IPS-18a (cell line): ENCODE data around the gene MICOS13.
A peak's percentile ranks its signal among the peaks of the same experiment; 100 is the strongest.

Experiments used
- H3K27ac ChIP-seq: one replicate; pipeline ENCODE4 v1.5.1; 2013; ENCODE audit warnings: low read length
- H3K27me3 ChIP-seq: one replicate; pipeline ENCODE4 v1.6.1; 2013; ENCODE audit warnings: mild to moderate bottlenecking, low read length; ENCODE audit not compliant: control insufficient read depth, insufficient read depth
- H3K36me3 ChIP-seq: one replicate; pipeline ENCODE4 v1.6.1; 2013; ENCODE audit warnings: low read depth, low read length; ENCODE audit not compliant: control insufficient read depth
- H3K4me1 ChIP-seq: one replicate; pipeline ENCODE4 v1.6.1; 2013; ENCODE audit warnings: low read depth, low read length; ENCODE audit not compliant: control insufficient read depth
- H3K4me3 ChIP-seq: one replicate; pipeline ENCODE4 v1.5.1; 2013; ENCODE audit warnings: low read length
- H3K9ac ChIP-seq: one replicate; pipeline ENCODE4 v1.6.1; 2013; ENCODE audit warnings: mild to moderate bottlenecking, low read length, moderate library complexity
- H3K9me3 ChIP-seq: one replicate; pipeline ENCODE4 v1.6.1; 2013; ENCODE audit warnings: low read depth, low read length; ENCODE audit not compliant: control insufficient read depth

Gene MICOS13

DNA sequence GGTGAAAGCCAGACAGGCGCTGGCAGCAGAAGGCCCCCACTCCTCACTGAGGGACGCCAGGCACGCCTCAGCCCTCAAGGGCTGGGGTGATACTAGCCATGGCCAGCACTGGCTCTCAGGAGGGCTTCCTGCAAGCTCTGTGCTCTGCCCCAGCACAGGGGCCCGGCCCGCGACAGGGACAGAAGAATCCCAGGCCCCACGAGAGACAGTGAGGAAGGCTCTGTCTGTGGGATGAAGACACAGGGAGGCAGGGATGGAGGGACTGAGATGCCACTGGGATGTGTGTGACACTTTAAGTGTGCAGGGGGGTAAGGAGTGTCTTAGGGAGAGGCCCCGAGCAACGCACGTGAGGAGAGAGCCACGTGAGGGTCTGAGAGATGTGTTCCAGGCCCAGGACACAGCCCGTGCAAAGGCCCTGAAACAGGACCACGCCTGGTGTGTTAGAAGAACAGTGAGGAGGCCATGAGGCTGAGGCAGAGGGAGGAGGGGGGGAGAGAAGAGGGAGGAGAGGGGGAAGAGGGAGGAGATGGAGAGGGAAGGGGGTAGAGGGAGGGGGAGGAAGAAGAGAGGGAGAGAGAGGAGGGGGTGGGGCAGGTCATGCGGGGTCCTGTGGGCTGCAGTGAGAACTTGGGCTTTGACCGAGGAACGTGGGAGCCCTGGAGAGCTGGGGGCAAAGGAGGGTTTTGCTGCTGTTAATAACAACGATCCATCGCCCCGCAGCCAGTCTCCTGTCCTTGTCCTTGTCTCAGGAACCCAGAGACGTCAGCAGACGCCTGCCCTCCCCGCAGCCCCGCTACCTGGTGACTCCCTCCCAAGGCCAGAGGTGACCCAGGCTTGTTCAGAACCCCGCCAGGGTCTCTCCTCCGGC lies 16.9 kb upstream of the MICOS13 start:
- no peaks in the 10 kb centered on the region for H3K27me3 ChIP-seq
- H3K9me3 ChIP-seq: no peaks in the 10 kb centered on the region
- no peaks in the 10 kb centered on the region for H3K4me1 ChIP-seq
- no peak overlapping the region for H3K9ac ChIP-seq
- no peak overlapping the region for H3K4me3 ChIP-seq
- H3K27ac ChIP-seq: no peak overlapping the region
- H3K36me3 ChIP-seq: peaks cover 58% of the 10 kb centered on the region

DNA sequence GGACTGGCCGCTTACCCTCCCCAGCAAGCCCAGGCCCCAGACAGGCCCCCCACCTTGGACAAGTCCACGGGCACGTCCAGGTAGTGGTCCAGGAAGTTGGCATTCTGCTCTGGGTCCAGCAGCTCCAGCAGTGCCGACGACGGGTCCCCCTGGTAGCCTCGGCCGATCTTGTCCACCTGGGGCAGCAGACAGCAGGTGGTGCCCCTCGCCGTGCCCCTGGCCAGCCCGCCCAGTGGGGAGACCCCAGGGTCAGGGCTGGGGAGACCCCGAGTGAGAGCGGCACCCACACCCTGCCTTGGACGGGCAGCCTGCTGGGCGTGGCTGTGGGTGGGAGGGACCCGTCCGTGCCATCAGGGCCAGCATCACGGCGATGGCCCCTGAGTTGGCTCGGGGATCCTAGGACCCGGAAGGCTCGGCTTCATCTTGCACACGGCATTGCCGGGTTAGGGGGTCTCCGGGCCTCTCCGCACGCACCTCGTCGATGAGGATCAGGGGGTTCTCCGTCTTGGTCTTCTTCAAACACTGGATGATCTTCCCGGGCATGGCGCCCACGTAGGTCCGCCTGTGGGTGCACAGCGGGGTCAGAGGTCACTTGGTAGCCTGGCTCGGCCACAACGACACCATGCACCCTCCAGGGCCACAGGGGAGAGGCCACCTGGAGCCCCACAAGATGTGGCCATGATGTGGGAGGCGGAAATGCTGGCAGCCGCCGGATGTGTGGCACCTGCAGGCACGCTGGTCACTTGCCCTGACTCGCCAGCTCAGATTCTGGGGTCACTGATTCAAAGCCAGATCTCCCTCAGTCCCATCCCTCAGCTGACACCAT lies 16.1 kb upstream of the MICOS13 start:
- no peak overlapping the region for H3K9ac ChIP-seq
- H3K9me3 ChIP-seq: no peaks in the 10 kb centered on the region
- H3K36me3 ChIP-seq: peaks cover 65% of the 10 kb centered on the region
- no peak overlapping the region for H3K27ac ChIP-seq
- no peak overlapping the region for H3K4me3 ChIP-seq
- no peaks in the 10 kb centered on the region for H3K27me3 ChIP-seq
- H3K4me1 ChIP-seq: no peaks in the 10 kb centered on the region

DNA sequence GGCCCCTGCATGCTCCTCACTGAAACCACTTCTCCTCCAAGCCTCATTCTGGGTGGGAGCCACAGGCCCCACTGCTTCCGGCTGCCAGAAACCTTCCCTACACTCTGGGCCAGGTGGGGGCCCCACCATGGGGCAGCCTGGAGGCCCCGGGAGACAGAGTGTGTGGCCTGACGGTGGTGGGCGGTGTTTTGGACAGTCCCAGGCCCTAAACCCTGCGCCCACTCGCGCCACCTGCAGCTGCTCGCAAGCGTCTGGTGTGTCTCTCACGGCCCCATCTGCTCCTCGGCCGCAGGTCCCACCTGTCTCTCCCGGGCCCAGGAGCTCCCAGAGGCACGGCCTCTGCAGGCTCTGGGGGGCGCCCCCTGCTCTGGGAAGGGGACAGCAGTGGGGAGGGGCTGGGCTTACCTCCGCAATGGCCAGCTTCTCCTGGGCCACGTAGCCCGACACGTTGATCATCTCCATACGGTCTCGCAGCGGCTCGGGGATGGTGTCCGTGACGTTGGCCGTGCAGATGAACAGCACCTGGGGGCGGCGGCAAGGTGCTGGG lies 15.4 kb upstream of the MICOS13 start:
- no peaks in the 10 kb centered on the region for H3K27me3 ChIP-seq
- no peak overlapping the region for H3K27ac ChIP-seq
- H3K9ac ChIP-seq: no peak overlapping the region
- peaks cover 62% of the 10 kb centered on the region for H3K36me3 ChIP-seq
- no peaks in the 10 kb centered on the region for H3K9me3 ChIP-seq
- H3K4me1 ChIP-seq: no peaks in the 10 kb centered on the region
- no peak overlapping the region for H3K4me3 ChIP-seq

DNA sequence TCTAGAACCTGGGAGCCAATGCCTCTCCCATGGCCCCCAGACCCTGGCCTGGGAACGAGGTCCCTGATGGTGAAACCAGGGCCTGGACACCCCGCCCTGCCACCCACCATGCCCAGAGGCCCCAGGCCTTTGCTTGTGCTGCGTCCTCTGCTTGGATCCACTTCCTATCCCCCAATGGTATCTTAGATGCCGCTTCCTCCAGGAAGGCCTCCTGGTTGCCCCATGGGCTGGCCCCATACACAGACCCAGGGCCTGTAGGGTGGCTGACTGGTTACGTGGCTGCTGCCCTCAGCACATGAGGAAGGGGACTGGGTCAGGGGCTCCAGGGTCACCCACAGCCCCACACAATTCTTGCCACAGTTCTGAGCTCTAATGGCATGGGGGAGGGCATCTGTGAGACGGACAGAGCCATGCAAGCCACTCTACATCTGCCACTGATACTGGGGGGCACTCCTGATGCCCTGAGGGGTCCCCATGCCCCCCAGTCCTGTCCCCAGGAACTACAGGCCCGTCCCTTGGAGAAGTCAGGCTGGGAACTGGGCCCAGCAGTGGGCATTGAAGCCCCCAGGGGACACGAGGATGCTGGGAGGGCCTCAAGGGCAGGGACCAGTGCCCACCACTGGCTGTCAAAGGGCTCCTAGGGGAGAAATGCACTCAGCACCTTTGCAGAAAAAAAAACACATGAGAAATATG lies 14.8 kb upstream of the MICOS13 start:
- Histone ChIP-seq H3K27ac (no peak overlapping the region), H3K4me1 (no peaks in the 10 kb centered on the region), H3K36me3 (peaks cover 60% of the 10 kb centered on the region)

DNA sequence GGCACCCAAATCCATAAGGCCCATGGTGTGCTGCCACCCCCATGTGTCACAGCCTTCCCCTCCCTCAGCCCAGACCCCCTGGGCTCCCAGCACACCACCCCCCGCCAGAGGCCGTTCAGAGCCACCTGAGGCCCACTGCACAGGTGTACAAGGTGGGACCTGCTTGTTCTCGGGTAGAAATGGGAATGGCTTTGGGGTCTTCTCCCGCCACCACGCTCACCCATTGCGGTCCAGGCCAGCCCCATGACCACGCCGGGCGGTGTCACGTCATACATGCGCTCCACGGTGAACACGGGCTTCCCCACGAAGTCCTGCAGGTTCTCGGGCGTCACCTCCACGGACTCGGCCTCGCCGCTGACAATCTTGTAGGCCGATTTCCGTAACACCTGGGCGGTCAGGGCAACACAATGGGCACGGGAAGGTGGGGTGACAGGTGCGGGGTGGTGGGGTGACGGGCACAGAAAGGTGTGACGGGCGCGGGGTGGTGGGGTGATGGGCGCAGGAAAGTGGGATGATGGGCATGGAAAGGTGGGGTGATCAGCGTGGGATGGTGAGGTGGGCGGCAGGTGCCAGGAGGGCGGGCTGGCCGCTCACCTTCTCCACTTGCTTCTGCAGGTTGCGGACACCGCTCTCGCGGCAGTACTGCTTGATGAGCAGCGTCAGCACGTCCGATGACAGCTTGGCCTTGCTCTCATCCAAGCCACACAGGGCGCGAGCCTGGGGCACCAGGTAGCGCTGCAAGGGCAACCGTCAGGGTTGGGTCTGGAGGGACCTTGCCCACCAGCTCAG lies 14.0 kb upstream of the MICOS13 start:
- Histone ChIP-seq H3K4me1 (no peaks in the 10 kb centered on the region), H3K4me3 (no peak overlapping the region), H3K36me3 (peaks cover 58% of the 10 kb centered on the region), H3K27me3 (no peaks in the 10 kb centered on the region), H3K9me3 (no peaks in the 10 kb centered on the region), H3K9ac (no peak overlapping the region), H3K27ac (no peak overlapping the region)

More for the DNA sequence above, 14.8 kb upstream of the MICOS13 start:
- no peak overlapping the region for H3K9ac ChIP-seq
- H3K27me3 ChIP-seq: no peaks in the 10 kb centered on the region
- no peak overlapping the region for H3K4me3 ChIP-seq
- H3K9me3 ChIP-seq: no peaks in the 10 kb centered on the region

DNA sequence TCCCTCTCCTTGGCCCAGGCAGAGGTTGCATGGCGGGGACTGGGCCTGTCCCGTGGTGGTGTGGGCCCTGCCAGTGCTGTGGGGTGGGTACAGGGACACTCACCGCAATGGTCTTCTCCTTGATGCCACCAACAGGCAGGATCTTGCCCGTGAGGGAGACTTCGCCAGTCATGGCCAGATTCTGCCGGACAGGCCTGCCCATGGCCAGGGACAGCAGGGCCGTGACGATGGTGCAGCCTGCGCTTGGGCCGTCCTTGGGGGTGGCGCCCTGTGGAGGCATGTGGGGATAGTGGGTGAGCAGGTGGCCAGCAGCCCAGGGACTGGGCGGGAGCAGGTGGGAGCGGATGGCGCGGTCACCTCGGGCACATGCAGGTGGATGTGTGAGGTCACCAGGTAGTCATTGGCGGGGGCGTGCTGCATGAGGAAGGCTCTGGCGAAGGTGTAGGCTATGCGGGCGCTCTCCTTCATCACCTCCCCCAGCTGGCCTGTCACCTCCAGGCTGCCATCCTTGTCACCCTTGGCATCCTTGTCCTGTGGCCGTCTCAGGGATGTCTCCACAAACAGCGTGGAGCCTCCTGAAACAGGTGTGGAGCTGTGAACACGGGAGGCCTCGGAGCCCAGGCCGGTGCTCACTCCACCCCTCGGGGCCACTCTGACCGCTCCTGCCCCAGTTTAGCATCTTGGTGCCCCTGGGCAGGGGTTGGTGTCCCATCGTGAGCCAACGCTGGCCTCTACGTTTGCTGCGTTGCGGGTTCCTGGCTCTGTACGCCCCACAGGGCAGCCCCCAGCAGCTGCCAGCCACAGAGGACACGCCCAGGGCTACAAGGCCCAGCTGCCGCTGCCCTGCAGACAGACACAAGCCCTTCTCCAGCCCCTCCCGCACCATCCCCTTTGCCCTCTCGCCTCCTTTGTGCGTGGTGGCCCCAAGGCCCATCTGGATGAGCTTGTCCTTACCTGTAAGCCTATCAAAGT lies 13.2 kb upstream of the MICOS13 start:
- no peaks in the 10 kb centered on the region for H3K27me3 ChIP-seq
- H3K4me1 ChIP-seq: no peaks in the 10 kb centered on the region
- H3K9ac ChIP-seq: no peak overlapping the region
- H3K27ac ChIP-seq: no peak overlapping the region
- no peaks in the 10 kb centered on the region for H3K9me3 ChIP-seq
- no peak overlapping the region for H3K4me3 ChIP-seq
- H3K36me3 ChIP-seq: peaks cover 50% of the 10 kb centered on the region

DNA sequence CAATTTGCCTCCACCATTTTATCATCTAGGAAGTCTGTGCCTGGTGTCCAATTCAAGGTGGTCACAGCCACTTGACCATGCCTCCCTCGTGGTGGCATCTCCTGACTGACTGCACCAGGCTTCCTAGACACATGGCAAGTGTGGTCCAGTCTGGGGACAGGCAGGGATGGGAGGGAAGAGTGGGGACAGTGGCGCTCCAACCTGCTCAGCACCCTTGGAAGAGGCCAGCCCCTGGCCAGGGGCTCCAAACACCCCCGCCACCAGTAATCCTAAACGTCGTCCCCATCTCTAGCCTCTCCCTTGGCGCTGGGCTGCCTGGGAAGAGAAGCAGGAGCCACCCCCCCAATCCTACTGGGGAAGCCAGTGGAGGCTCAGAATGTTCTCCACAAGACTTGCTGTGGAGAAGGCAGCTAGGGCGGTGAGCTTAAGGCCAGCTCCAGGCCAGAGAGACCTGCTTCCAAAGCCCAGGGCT lies 12.4 kb upstream of the MICOS13 start:
- H3K27ac ChIP-seq: no peak overlapping the region
- peaks cover 48% of the 10 kb centered on the region for H3K36me3 ChIP-seq
- H3K27me3 ChIP-seq: no peaks in the 10 kb centered on the region
- H3K4me1 ChIP-seq: no peaks in the 10 kb centered on the region
- H3K9ac ChIP-seq: no peak overlapping the region
- H3K4me3 ChIP-seq: no peak overlapping the region
- H3K9me3 ChIP-seq: no peaks in the 10 kb centered on the region

DNA sequence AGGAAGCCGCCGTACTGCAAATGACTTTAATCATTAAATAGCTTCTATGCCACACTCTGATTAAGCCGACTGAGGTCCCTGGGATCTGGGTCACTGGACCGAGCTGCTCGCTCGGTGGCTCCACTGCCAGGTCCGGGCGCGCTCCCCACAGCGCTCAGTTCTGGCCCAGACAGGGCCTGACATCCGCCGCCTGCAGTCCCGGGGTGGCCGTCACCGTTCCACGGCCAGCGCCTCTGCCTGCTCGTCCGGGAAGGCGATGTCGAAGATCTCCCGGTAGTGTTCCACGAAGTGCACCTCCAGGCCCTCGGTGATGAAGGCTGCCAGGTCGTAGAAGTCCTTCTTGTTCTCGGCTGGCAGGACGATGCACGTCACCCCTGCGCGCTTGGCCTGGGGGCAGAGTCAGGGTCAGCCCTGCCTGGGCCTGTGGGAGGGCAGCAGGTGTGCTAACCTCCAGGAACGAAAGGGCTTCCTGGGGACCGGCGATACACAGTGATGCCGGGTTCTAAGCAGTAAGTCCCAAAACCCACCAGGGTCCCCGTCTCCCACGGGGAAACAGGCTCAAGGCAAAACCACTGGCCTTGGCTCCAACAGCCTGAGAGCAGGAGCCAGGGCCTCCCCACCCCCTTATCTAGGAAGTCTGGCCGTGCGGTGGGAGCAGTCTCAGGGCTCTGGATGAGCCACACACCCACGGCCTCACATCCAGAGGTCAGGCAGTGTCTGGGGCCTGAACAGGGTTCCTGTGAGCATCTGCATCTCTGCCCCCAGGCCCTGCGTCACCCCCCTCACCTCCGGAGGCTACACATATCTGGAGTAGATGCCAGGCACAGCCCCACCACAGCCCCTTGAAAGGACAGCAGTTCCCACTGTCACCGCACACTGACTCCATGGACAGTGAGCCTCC lies 11.8 kb upstream of the MICOS13 start:
- Histone ChIP-seq H3K27me3 (no peaks in the 10 kb centered on the region), H3K4me3 (peak overlapping the region; percentile 89), H3K9ac (no peak overlapping the region), H3K27ac (no peak overlapping the region), H3K36me3 (peaks cover 47% of the 10 kb centered on the region), H3K9me3 (no peaks in the 10 kb centered on the region), H3K4me1 (no peaks in the 10 kb centered on the region)

DNA sequence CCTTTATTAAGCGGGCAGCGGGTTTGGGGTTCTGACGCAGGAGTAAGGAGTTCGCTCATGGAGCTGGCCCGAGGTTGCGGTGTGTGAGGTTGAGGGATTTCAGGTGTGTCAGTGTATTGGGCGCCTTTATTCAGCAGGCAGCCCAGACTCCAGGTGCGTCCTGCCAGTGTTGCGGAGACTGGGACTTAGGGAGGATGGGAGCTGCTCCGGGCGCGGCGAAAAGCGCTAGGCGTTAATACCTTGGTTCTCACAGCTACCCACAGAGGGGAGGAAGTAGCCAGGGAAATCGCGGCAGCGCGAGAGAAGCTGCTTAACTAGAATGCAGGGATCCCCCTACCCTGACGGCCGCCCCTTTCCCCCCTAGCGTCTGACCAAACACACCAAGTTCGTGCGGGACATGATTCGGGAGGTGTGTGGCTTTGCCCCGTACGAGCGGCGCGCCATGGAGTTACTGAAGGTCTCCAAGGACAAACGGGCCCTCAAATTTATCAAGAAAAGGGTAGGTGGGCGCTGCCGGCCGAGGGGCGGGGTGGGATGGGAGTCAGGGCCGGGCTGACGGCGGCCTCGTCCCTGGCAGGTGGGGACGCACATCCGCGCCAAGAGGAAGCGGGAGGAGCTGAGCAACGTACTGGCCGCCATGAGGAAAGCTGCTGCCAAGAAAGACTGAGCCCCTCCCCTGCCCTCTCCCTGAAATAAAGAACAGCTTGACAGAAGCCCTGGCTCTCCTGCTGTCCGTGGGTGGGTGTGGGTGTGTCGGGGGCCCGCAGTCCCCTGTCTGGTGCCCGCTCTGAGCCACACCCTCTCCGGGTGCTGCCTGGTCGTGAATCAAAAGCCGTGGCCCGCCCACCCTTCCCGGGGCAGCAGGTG lies 10.9 kb upstream of the MICOS13 start:
- peak overlapping the region; percentile 89 for H3K4me3 ChIP-seq
- no peaks in the 10 kb centered on the region for H3K27me3 ChIP-seq
- peak overlapping the region; percentile 92 for H3K27ac ChIP-seq
- H3K4me1 ChIP-seq: no peaks in the 10 kb centered on the region
- peak overlapping the region; percentile 96 for H3K9ac ChIP-seq
- peaks cover 40% of the 10 kb centered on the region for H3K36me3 ChIP-seq
- no peaks in the 10 kb centered on the region for H3K9me3 ChIP-seq
